CD14-positive monocyte (primary cell): ENCODE results near the gene ASB1. TPM values are rescaled to one million over a fixed set of nuclear protein-coding genes. Genes with fewer than 3 reads are reported as not detected.

Experiments
- DNase-seq, 3 donors: peaks; one replicate each; pipeline ENCODE4 v3.0.0-alpha.2; 2011 to 2022
- H2AFZ ChIP-seq: 2 replicates; pipeline ENCODE4 v1.6.0; 2012; ENCODE audit warnings: mild to moderate bottlenecking, low read depth, low read length, inconsistent platforms; ENCODE audit not compliant: insufficient read depth, poor library complexity, severe bottlenecking
- H3K27ac ChIP-seq, 2 donors: 1 replicate in 1 of 2; 2 replicates in 1 of 2; pipeline ENCODE4 v1.5.1; 2012 to 2013; ENCODE audit warnings: low read length in 2 of 2, control low read depth in 1 of 2, inconsistent platforms in 1 of 2, low read depth in 1 of 2, mild to moderate bottlenecking in 1 of 2
- H3K27me3 ChIP-seq, 2 donors: one replicate each; pipeline versions ENCODE4 v1.6.0 to v1.6.1; 2011 to 2013; ENCODE audit warnings: low read length in 2 of 2; ENCODE audit not compliant: control insufficient read depth in 2 of 2, insufficient read depth in 2 of 2
- H3K36me3 ChIP-seq, 2 donors: replicated peaks in 1 of 2; 1 replicate in 1 of 2; 2 replicates in 1 of 2; pipeline versions ENCODE4 v1.5.1 to v1.6.1; 2012 to 2013; ENCODE audit warnings: low read length in 2 of 2, control low read depth in 1 of 2, inconsistent platforms in 1 of 2, mild to moderate bottlenecking in 1 of 2; ENCODE audit not compliant: insufficient read depth in 2 of 2, control insufficient read depth in 1 of 2
- H3K4me1 ChIP-seq, 2 donors: 1 replicate in 1 of 2; 2 replicates in 1 of 2; pipeline versions ENCODE4 v1.5.1 to v1.6.1; 2012 to 2013; ENCODE audit warnings: low read length in 2 of 2, control low read depth in 1 of 2, inconsistent platforms in 1 of 2, mild to moderate bottlenecking in 1 of 2, moderate library complexity in 1 of 2; ENCODE audit not compliant: insufficient read depth in 2 of 2, control insufficient read depth in 1 of 2
- H3K4me2 ChIP-seq: replicated peaks from 2 replicates; pipeline ENCODE3; 2012; ENCODE audit warnings: low read length, moderate library complexity, mild to moderate bottlenecking; ENCODE audit not compliant: poor library complexity, severe bottlenecking; ENCODE audit errors: extremely low read depth
- H3K4me3 ChIP-seq, 3 experiments: fragments of 200-600 bp in 1 of 3; sonication (generic) in 1 of 3; replicated peaks in 1 of 3; 1 replicate in 2 of 3; 2 replicates in 1 of 3; pipeline ENCODE4 v1.5.1; 2011 to 2013; ENCODE audit warnings: low read length in 3 of 3, mild to moderate bottlenecking in 3 of 3, control low read depth in 2 of 3, low read depth in 2 of 3, inconsistent platforms in 1 of 3, moderate library complexity in 1 of 3
- H3K79me2 ChIP-seq: 2 replicates; pipeline ENCODE4 v1.6.0; 2012; ENCODE audit warnings: mild to moderate bottlenecking, control low read depth, inconsistent platforms, low read length, moderate library complexity; ENCODE audit not compliant: insufficient read depth
- H3K9ac ChIP-seq: 2 replicates; pipeline ENCODE4 v1.6.0; 2017; ENCODE audit warnings: low read length, mild to moderate bottlenecking; ENCODE audit not compliant: insufficient read depth, poor library complexity, severe bottlenecking
- H3K9me3 ChIP-seq, 2 donors: replicated peaks in 1 of 2; 1 replicate in 1 of 2; 2 replicates in 1 of 2; pipeline versions ENCODE4 v1.5.1 to v1.6.1; 2012 to 2013; ENCODE audit warnings: low read length in 2 of 2, control low read depth in 1 of 2; ENCODE audit not compliant: control insufficient read depth in 1 of 2, insufficient read depth in 1 of 2
- H4K20me1 ChIP-seq: 2 replicates; pipeline ENCODE4 v1.6.0; 2012; ENCODE audit warnings: mild to moderate bottlenecking, low read length, control low read depth, moderate library complexity; ENCODE audit not compliant: insufficient read depth
- H3K27ac Mint-ChIP-seq, 7 donors: one replicate each; pipeline ENCODE4 v1.8.0; 2020; ENCODE audit warnings: mild to moderate bottlenecking in 7 of 7, mixed read lengths in 7 of 7, moderate library complexity in 6 of 7, inconsistent platforms in 2 of 7
- H3K27me3 Mint-ChIP-seq, 3 donors: one replicate each; pipeline ENCODE4 v1.8.0; 2021 to 2022; ENCODE audit warnings: low read depth in 3 of 3, mild to moderate bottlenecking in 3 of 3, mixed read lengths in 3 of 3, moderate library complexity in 3 of 3, inconsistent platforms in 1 of 3
- H3K36me3 Mint-ChIP-seq, 2 donors: one replicate each; pipeline ENCODE4 v1.8.0; 2020; ENCODE audit warnings: mixed read lengths in 2 of 2, inconsistent platforms in 1 of 2, mild to moderate bottlenecking in 1 of 2
- H3K4me1 Mint-ChIP-seq: one replicate; pipeline ENCODE4 v1.8.0; 2020; ENCODE audit warnings: mild to moderate bottlenecking, mixed read lengths
- H3K4me3 Mint-ChIP-seq, 2 donors: one replicate each; pipeline ENCODE4 v1.8.0; 2020; ENCODE audit warnings: mild to moderate bottlenecking in 2 of 2, mixed read lengths in 2 of 2, moderate library complexity in 1 of 2
- H3K9me3 Mint-ChIP-seq, 7 donors: one replicate each; pipeline ENCODE4 v1.8.0; 2020 to 2022; ENCODE audit warnings: mixed read lengths in 7 of 7, mild to moderate bottlenecking in 6 of 7, moderate library complexity in 6 of 7, inconsistent platforms in 2 of 7
- WGBS: methylation state at CpG from one replicate; pipeline ENCODE4 v1.1.5; 2013; ENCODE audit warnings: missing lambda C conversion rate; ENCODE audit not compliant: insufficient coverage; 5-methylcytosine and 5-hydroxymethylcytosine counted together
- intact Hi-C, 2 donors: fragments of 100-400 bp; cut with micrococcal nuclease; formaldehyde crosslinking; loops; one replicate each; pipeline versions ENCODE4 v1.15.0 to v1.15.1; 2023
- polyA plus RNA-seq, 3 donors: library from polyadenylated mRNA; depleted of rRNA in 1 of 3; unstranded in 2 of 3; stranded (reverse) in 1 of 3; fragments of 300-500 nt in 2 of 3; fragments of >200 nt in 1 of 3; fragmentation: Illumina TruSeq in 2 of 3; gene quantifications; 1 replicate in 2 of 3; 2 replicates in 1 of 3; pipeline ENCODE4 v1.2.3, GENCODE V29; 2012 to 2021
- TF ChIP-seq, protein P1 (sequence below): fragments of 200-600 bp; IDR thresholded peaks from one replicate; pipeline ENCODE4 v1.8.0; 2022; ENCODE audit warnings: antibody characterized with exemption, mild to moderate bottlenecking

The ASB1 gene
- polyA plus RNA-seq, 3 donors, result 15.1 to 22.0 (median 16.0) TPM

DNA sequence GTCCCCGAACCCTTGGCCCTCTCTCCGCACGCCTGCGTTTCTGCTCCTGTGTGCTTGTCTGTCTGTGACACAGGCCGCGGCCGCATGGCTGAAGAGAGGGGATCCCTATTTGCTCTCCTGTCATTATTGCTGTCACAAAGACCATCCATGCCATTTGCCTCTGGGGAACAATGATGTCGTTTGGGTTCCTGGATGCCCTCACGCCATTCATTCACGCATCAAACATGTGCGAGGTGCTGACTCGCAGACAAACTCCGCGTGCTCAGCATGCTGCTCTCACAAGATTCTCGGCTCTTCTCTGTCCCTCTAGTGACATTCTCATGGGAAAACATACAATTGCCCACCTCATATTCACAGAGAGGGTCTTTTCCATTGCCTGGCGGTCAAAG lies 67.8 kb downstream of the ASB1 start:
- H3K36me3 Mint-ChIP-seq, result no peaks in the 10 kb centered on the region
- H3K27me3 ChIP-seq, result no peaks in the 10 kb centered on the region
- H3K9ac ChIP-seq, result no peak overlapping the region
- peaks cover 0 to 2% (median 0%) of the 10 kb centered on the region in 7 donors for H3K9me3 Mint-ChIP-seq
- 96% methylated on average over 14 of the region's 16 CpGs for WGBS
- no peak overlapping the region for H3K4me2 ChIP-seq
- H3K4me1 ChIP-seq, result no peaks in the 10 kb centered on the region
- no peak overlapping the region for H3K4me3 Mint-ChIP-seq
- peaks cover 3 to 8% (median 6%) of the 10 kb centered on the region in 3 donors for H3K27me3 Mint-ChIP-seq
- TF ChIP-seq, protein P1, sequence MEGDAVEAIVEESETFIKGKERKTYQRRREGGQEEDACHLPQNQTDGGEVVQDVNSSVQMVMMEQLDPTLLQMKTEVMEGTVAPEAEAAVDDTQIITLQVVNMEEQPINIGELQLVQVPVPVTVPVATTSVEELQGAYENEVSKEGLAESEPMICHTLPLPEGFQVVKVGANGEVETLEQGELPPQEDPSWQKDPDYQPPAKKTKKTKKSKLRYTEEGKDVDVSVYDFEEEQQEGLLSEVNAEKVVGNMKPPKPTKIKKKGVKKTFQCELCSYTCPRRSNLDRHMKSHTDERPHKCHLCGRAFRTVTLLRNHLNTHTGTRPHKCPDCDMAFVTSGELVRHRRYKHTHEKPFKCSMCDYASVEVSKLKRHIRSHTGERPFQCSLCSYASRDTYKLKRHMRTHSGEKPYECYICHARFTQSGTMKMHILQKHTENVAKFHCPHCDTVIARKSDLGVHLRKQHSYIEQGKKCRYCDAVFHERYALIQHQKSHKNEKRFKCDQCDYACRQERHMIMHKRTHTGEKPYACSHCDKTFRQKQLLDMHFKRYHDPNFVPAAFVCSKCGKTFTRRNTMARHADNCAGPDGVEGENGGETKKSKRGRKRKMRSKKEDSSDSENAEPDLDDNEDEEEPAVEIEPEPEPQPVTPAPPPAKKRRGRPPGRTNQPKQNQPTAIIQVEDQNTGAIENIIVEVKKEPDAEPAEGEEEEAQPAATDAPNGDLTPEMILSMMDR, result no peak
- no peak for DNase-seq
- H4K20me1 ChIP-seq, result no peaks in the 10 kb centered on the region
- intact Hi-C loops, result no loop called here
- no peak overlapping the region for H3K4me3 ChIP-seq
- no peaks in the 10 kb centered on the region for H3K9me3 ChIP-seq
- H3K36me3 ChIP-seq, result no peaks in the 10 kb centered on the region
- no peaks in the 10 kb centered on the region for H3K79me2 ChIP-seq
- no peak overlapping the region for H2AFZ ChIP-seq
- H3K27ac ChIP-seq, result no peak overlapping the region
- no peaks in the 10 kb centered on the region for H3K4me1 Mint-ChIP-seq
- no peak overlapping the region for H3K27ac Mint-ChIP-seq

DNA sequence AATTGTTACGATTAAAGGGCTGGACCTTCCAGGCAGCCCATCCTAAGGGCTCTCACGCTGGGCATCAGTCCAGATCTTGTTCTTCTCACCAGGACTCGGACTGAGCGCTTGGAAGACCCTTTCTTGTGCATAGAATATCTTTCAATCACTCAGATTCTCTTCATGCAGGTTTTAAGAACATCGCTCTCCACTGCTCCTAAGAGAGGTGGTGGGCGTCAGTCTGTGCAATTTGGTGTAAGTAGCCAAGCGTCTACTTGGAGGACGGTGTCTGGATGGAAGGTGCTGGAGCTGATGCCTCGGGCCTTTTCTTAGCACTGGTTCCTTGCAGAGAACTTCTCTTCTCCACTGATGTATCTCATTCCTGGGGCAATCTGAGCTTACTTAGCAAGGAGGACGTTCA lies 68.7 kb downstream of the ASB1 start:
- 97% methylated on average over 4 of the region's 10 CpGs for WGBS
- Histone ChIP-seq H3K79me2 (no peaks in the 10 kb centered on the region), H3K36me3 (no peaks in the 10 kb centered on the region), H3K9ac (no peak overlapping the region), H3K9me3 (no peaks in the 10 kb centered on the region), H2AFZ (no peak overlapping the region), H3K4me2 (no peak overlapping the region), H3K4me3 (no peak overlapping the region), H3K27me3 (no peaks in the 10 kb centered on the region), H3K4me1 (no peaks in the 10 kb centered on the region), H4K20me1 (no peaks in the 10 kb centered on the region), H3K27ac (no peak overlapping the region)
- Mint-ChIP-seq H3K4me3 (no peak overlapping the region), H3K9me3 (peaks cover 0 to 2% (median 0%) of the 10 kb centered on the region in 7 donors), H3K27ac (no peak overlapping the region), H3K36me3 (no peaks in the 10 kb centered on the region), H3K4me1 (no peaks in the 10 kb centered on the region), H3K27me3 (peaks cover 2 to 8% (median 6%) of the 10 kb centered on the region in 3 donors)
- TF ChIP-seq, protein P1, result no peak
- no peak for DNase-seq
- intact Hi-C loops, result no loop called here
